Measurements from ENCODE around the gene ORMDL3. TPM values are rescaled to one million over a fixed set of nuclear protein-coding genes. Genes with fewer than 3 reads are reported as not detected.

ORMDL3 gene
- polyA plus RNA-seq, 2 of the 4 experiments (the other 2 are of a cell fraction) = 26.9 to 52.1 TPM

- DNase-seq (ENCODE audit: low read depth in 1 of 2, low spot score in 1 of 2) (no peak), FAIRE-seq (no peak), ATAC-seq (no peak)
- H3K9me3 ChIP-seq = no peaks in the 10 kb centered on the region
- no peaks in the 10 kb centered on the region for H3K4me1 ChIP-seq
- 77% methylated on average over 4 of the region's 4 CpGs for WGBS (ENCODE audit: missing lambda C conversion rate)
- H3K27ac ChIP-seq = no peak overlapping the region
- no peak overlapping the region for H3K4me2 ChIP-seq
- ChIA-PET POLR2A (interaction anchor here (1.2 kb wide), 1 partner anchor 65 kb away, joined by 3 read pairs; the partner anchor contains the start of gene PSMD3), CTCF (interaction anchor here (0.6 to 1.8 kb wide), 3 partner anchors 11 to 294 kb away, joined by 3 to 8 read pairs (median 3); partner anchors contain the start of genes LRRC3C and ORMDL3)
- TF ChIP-seq ESRRA (IDR thresholded peaks at IDR 0.05; ENCODE audit: borderline replicate concordance, low read length) (no peak), RAD21 (conservative IDR thresholded peaks at IDR 0.05 in 1 of 2, IDR thresholded peaks at IDR 0.05 in 1 of 2) (no peak), POLR2AphosphoS2 (conservative IDR thresholded peaks at IDR 0.05; ENCODE audit: low read length) (no peak), RARB (CRISPR knock-in tag; IDR thresholded peaks at IDR 0.05) (no peak), HDAC2 (IDR thresholded peaks at IDR 0.05) (no peak), RCOR1 (IDR thresholded peaks at IDR 0.05; ENCODE audit: low read depth, low read length) (no peak), MAFK (IDR thresholded peaks at IDR 0.05; ENCODE audit: partially characterized antibody) (no peak), HOXB5 (CRISPR knock-in tag; IDR thresholded peaks at IDR 0.05) (no peak), JUN (IDR thresholded peaks at IDR 0.05) (no peak)
- TF ChIP-seq, protein P1, sequence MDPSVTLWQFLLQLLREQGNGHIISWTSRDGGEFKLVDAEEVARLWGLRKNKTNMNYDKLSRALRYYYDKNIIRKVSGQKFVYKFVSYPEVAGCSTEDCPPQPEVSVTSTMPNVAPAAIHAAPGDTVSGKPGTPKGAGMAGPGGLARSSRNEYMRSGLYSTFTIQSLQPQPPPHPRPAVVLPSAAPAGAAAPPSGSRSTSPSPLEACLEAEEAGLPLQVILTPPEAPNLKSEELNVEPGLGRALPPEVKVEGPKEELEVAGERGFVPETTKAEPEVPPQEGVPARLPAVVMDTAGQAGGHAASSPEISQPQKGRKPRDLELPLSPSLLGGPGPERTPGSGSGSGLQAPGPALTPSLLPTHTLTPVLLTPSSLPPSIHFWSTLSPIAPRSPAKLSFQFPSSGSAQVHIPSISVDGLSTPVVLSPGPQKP (IDR thresholded peaks at IDR 0.05; ENCODE audit: low read depth, low read length) = no peak
- H3K4me3 ChIP-seq = no peak overlapping the region
Measured at GRCh38 chr17:39915559-39915958, 11.8 kb downstream of the ORMDL3 start.

DNA sequence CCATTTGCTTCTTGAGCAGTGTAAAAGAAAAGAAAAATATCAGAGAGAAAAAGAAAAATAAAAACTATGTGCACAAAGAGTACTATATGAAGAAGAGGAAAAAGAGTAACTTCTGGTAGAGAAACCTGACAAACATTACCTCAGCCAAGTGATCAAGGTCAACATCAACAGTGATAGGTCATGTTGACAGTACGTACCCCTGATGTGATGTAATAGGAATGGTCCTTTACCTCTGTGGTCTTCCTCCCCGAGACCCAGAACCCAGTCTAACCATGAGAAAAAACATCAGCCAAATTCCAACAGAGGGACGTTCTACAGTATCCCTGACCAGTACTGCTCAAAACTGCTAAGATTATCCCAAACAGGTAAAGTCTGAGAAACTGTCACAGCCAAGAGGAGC, 13.4 kb downstream of the ORMDL3 start:
- WGBS (ENCODE audit: missing lambda C conversion rate) = 77% methylated on average over 3 of the region's 3 CpGs
- no peak overlapping the region for H3K27ac ChIP-seq
- no peaks in the 10 kb centered on the region for H3K9me3 ChIP-seq
- TF ChIP-seq TP53 (CRISPR knock-in tag; IDR thresholded peaks at IDR 0.05) (no peak), RNF2 (IDR thresholded peaks at IDR 0.05; ENCODE audit: borderline replicate concordance, low read depth) (no peak), HEYL (CRISPR knock-in tag; IDR thresholded peaks at IDR 0.05) (no peak), KDM1A (IDR thresholded peaks at IDR 0.05; ENCODE audit: low read depth) (no peak), MAZ (IDR thresholded peaks at IDR 0.05; ENCODE audit: borderline replicate concordance, low read depth, low read length) (no peak)
- no peaks in the 10 kb centered on the region for H3K4me1 ChIP-seq
- no peak for ATAC-seq
- POLR2A ChIA-PET = interaction anchor here (0.7 kb wide), 1 partner anchor 162 kb away, joined by 5 read pairs; no protein-coding TSS in a partner anchor
- H3K4me2 ChIP-seq = no peak overlapping the region
- CTCF ChIA-PET = interaction anchor here (0.7 to 1.8 kb wide), 3 partner anchors 8 to 118 kb away, joined by 4 to 8 read pairs (median 5); partner anchors contain the start of genes LRRC3C and ORMDL3
- H3K4me3 ChIP-seq = no peak overlapping the region
- FAIRE-seq = no peak
- DNase-seq (ENCODE audit: low read depth in 1 of 2, low spot score in 1 of 2) = no peak

DNA sequence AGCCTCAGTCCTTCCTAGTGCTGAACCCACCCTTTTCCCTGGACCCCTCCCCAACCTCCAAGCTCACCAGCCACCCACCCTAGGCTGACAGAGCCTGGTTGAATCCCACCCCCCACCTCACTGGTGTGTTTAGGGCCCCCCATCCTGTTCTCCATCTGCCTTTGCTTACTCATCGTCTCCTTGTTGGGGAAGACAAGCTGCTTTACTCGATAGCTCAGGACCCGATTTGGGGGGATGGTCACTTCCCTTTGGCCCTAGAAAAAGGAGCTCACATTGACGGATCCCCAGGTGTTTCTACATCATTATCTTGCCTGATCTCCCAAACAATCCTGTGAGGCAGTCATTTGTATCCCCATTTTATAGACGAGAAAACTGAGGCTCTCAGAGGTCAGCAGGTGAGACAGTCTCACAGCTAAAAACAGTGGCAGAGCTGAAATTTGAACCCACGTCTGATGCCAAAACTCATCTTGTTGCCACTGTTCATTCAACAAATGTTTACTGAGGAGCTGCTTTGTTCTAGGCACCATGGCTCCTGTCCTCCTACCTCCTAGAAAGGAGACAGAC, 18.5 kb downstream of the ORMDL3 start:
- Histone ChIP-seq H3K4me1 (no peaks in the 10 kb centered on the region), H3K9me3 (no peaks in the 10 kb centered on the region), H3K4me2 (no peak overlapping the region), H3K4me3 (no peak overlapping the region), H3K27ac (no peak overlapping the region)
- DNase-seq (ENCODE audit: low read depth in 1 of 2, low spot score in 1 of 2) (no peak), FAIRE-seq (no peak), ATAC-seq (no peak)
- 84% methylated on average over 6 of the region's 6 CpGs for WGBS (ENCODE audit: missing lambda C conversion rate)
- ChIA-PET CTCF (interaction anchor here (0.6 to 1.5 kb wide), 7 partner anchors 10 to 1697 kb away, joined by 3 to 4 read pairs (median 3); partner anchors contain the start of gene GSDMB), POLR2A (no interaction called here)
- no peak for TF ChIP-seq REST (IDR thresholded peaks at IDR 0.05)
- TF ChIP-seq HES2 (IDR thresholded peaks at IDR 0.05) = no peak
- no peak for TF ChIP-seq E2F6 (IDR thresholded peaks at IDR 0.05; ENCODE audit: borderline replicate concordance, low read depth)
- no peak for TF ChIP-seq FOXS1 (CRISPR knock-in tag; IDR thresholded peaks at IDR 0.05)
- no peak for TF ChIP-seq KDM5A (IDR thresholded peaks at IDR 0.05)
- TF ChIP-seq CHD2 (IDR thresholded peaks at IDR 0.05; ENCODE audit: low read length, partially characterized antibody) = no peak
- no peak for TF ChIP-seq HEYL (CRISPR knock-in tag; IDR thresholded peaks at IDR 0.05)
- TF ChIP-seq SREBF2 (IDR thresholded peaks at IDR 0.05) = no peak
- TF ChIP-seq JUNB (IDR thresholded peaks at IDR 0.05) = no peak
- TF ChIP-seq, protein P1 (IDR thresholded peaks at IDR 0.05; ENCODE audit: low read depth, low read length) = no peak
- TF ChIP-seq CEBPB (IDR thresholded peaks at IDR 0.05) = no peak
- TF ChIP-seq CBX2 (IDR thresholded peaks at IDR 0.05; ENCODE audit: borderline replicate concordance, low read depth) = no peak

Measured in A549 (cell line).